ENCODE measurements around the gene CFDP1. TPM values are rescaled to one million over a fixed set of nuclear protein-coding genes. Genes with fewer than 3 reads are reported as not detected.

Gene CFDP1
- total and polyA plus RNA-seq, 2 of the 13 experiments (the other 11 are each of a cell fraction or from before 2014, with no cell fraction given) = 78.6 to 153 TPM

GRCh38 chr16:75471723-75472633 lies 38.7 kb upstream of the CFDP1 start (continued):
- TF ChIP-seq KIAA2018 (CRISPR knock-in tag; IDR thresholded peaks at IDR 0.05; ENCODE audit: borderline replicate concordance) = no peak
- peak; percentile 93 for TF ChIP-seq SMC3 (IDR thresholded peaks at IDR 0.05; ENCODE audit: low read length)
- no peak for TF ChIP-seq PRDM10 (CRISPR knock-in tag; IDR thresholded peaks at IDR 0.05; ENCODE audit: low read depth)
- TF ChIP-seq DNMT3B (CRISPR knock-in tag; conservative IDR thresholded peaks at IDR 0.05) = 0 out of 2 replicates have a peak, but pooled peaks have one; percentile 42
- TF ChIP-seq ZNF510 (CRISPR knock-in tag; IDR thresholded peaks at IDR 0.05; ENCODE audit: low read depth) = peak; percentile 70; the same call in 1 of the 2 replicates
- TF ChIP-seq FOXM1 (CRISPR knock-in tag; IDR thresholded peaks at IDR 0.05) = no peak
- TF ChIP-seq ZNF362 (CRISPR knock-in tag; IDR thresholded peaks at IDR 0.05; ENCODE audit: borderline replicate concordance) = no peak
- no peak for TF ChIP-seq TAF1 (CRISPR knock-in tag; IDR thresholded peaks at IDR 0.05)
- TF ChIP-seq ZNF547 (CRISPR knock-in tag; IDR thresholded peaks at IDR 0.05) = 0 out of 2 replicates have a peak, but pooled peaks have one; percentile 41
- TF ChIP-seq XRCC5 (optimal IDR thresholded peaks at IDR 0.05; ENCODE audit: low read length) = peak; percentile 64
- TF ChIP-seq ZFYVE20 (CRISPR knock-in tag; IDR thresholded peaks at IDR 0.05; ENCODE audit: borderline replicate concordance, low read depth) = no peak
- TF ChIP-seq MIXL1 (CRISPR knock-in tag; IDR thresholded peaks at IDR 0.05) = peak; percentile 74
- 0 out of 2 replicates have a peak, but pooled peaks have one; percentile 54 for TF ChIP-seq ZNF570 (CRISPR knock-in tag; IDR thresholded peaks at IDR 0.05; ENCODE audit: borderline replicate concordance)
- TF ChIP-seq ZMYM4 (CRISPR knock-in tag; IDR thresholded peaks at IDR 0.05) = no peak
- TF ChIP-seq REPIN1 (CRISPR knock-in tag; IDR thresholded peaks at IDR 0.05; ENCODE audit: borderline replicate concordance, low read depth) = peak; percentile 56; the same call in 1 of the 2 replicates

Data from HepG2 (cell line).